Spleen (tissue), 7 donors: ENCODE results near the gene LCP1.

Experiments used
- POLR2A ChIP-seq, 3 donors: fragments of 450-650 bp; IDR thresholded peaks; one replicate each; pipeline ENCODE4 v1.5.1; 2017; ENCODE audit warnings: antibody characterized with exemption in 3 of 3, mild to moderate bottlenecking in 1 of 3
- TF ChIP-seq, protein P1 (sequence below), 11 experiments: fragments of 200-600 bp in 7 of 11; fragments of 450-650 bp in 4 of 11; sonication (generic) in 4 of 11; IDR thresholded peaks in 8 of 11; conservative IDR thresholded peaks in 3 of 11; 1 replicate in 7 of 11; 2 replicates in 4 of 11; pipeline versions ENCODE4 v1.4.0 to v1.8.0; 2016 to 2021; ENCODE audit warnings: antibody characterized with exemption in 11 of 11, inconsistent platforms in 4 of 11, mild to moderate bottlenecking in 1 of 11
- donor health status: DM: no; HTN: no; CAD: no; lungs with moderate emphysema.
- donor health status: DM: no; HTN: no; CAD: no.
- donor health status: DM: no; HTN: no; CAD: no.

DNA sequence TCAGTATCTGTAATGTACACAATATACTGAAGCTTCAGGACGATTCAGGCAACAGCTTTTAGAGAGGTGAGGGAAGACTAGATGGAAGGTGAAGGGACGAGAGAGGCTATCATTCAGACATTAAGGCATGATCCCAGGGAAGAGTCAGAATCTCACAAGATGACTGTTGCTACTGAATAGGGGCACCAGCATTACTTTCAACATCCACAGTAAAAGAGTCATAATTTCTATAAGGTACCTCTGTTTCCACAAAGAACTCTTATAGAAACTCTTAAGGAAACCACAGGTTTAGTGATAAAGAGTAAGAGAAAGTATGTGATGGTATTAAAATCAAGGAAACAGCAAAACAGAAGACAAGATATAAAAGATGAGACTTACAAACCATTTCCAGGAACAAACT lies 23.0 kb downstream of the LCP1 start:
- TF ChIP-seq, protein P1, sequence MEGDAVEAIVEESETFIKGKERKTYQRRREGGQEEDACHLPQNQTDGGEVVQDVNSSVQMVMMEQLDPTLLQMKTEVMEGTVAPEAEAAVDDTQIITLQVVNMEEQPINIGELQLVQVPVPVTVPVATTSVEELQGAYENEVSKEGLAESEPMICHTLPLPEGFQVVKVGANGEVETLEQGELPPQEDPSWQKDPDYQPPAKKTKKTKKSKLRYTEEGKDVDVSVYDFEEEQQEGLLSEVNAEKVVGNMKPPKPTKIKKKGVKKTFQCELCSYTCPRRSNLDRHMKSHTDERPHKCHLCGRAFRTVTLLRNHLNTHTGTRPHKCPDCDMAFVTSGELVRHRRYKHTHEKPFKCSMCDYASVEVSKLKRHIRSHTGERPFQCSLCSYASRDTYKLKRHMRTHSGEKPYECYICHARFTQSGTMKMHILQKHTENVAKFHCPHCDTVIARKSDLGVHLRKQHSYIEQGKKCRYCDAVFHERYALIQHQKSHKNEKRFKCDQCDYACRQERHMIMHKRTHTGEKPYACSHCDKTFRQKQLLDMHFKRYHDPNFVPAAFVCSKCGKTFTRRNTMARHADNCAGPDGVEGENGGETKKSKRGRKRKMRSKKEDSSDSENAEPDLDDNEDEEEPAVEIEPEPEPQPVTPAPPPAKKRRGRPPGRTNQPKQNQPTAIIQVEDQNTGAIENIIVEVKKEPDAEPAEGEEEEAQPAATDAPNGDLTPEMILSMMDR (IDR thresholded peaks at IDR 0.05 in 8 of 11, conservative IDR thresholded peaks at IDR 0.05 in 3 of 11), result no peak
- no peak for TF ChIP-seq POLR2A (IDR thresholded peaks at IDR 0.05)
